GM23338 (cell line): ENCODE data around the gene UCK1.
A peak's percentile ranks its signal among the peaks of the same experiment; 100 is the strongest.

Source experiments
- CREB1 ChIP-seq: fragments of 250-450 bp; sonication (Bioruptor Pico); IDR thresholded peaks from 2 replicates; pipeline ENCODE4 v1.5.0; 2020; ENCODE audit warnings: low read depth, mild to moderate bottlenecking, moderate library complexity
- CTCF ChIP-seq, 2 experiments: fragments of 200-600 bp in 1 of 2; sonication (generic) in 1 of 2; conservative IDR thresholded peaks; 2 replicates each; pipeline versions ENCODE4 v1.5.1 to v1.6.1; 2016 to 2017; ENCODE audit warnings: antibody characterized with exemption in 2 of 2, low read depth in 2 of 2, mild to moderate bottlenecking in 2 of 2, moderate library complexity in 1 of 2
- EZH2 ChIP-seq: fragments of 200-600 bp; sonication (generic); IDR thresholded peaks from one replicate; pipeline ENCODE4 v1.8.0; 2017; ENCODE audit warnings: antibody characterized with exemption, mild to moderate bottlenecking, low read depth; ENCODE audit not compliant: unreplicated experiment
- EZH2phosphoT487 ChIP-seq: fragments of 200-600 bp; sonication (generic); IDR thresholded peaks from one replicate; pipeline ENCODE4 v1.8.1; 2018; ENCODE audit warnings: antibody characterized with exemption; ENCODE audit not compliant: unreplicated experiment
- JUNB ChIP-seq: IDR thresholded peaks from one replicate; pipeline ENCODE4 v1.6.1; 2016; ENCODE audit warnings: antibody characterized with exemption; ENCODE audit not compliant: unreplicated experiment
- NANOG ChIP-seq: IDR thresholded peaks from 2 replicates; pipeline ENCODE4 v1.6.1; 2016; ENCODE audit warnings: antibody characterized with exemption, borderline replicate concordance
- POLR2AphosphoS5 ChIP-seq: IDR thresholded peaks from 2 replicates; pipeline ENCODE4 v1.6.1; 2016; ENCODE audit warnings: antibody characterized with exemption, low read depth
- REST ChIP-seq: IDR thresholded peaks from one replicate; pipeline ENCODE4 v1.6.1; 2018; ENCODE audit warnings: antibody characterized with exemption; ENCODE audit not compliant: unreplicated experiment
- ZNF114 ChIP-seq: fragments of 250-450 bp; sonication (Bioruptor Pico); IDR thresholded peaks from 2 replicates; pipeline ENCODE4 v1.5.0; 2020; ENCODE audit warnings: mild to moderate bottlenecking, moderate library complexity
- ZNF331 ChIP-seq: fragments of 250-450 bp; sonication (Bioruptor Pico); IDR thresholded peaks from 2 replicates; pipeline ENCODE4 v1.5.0; 2020; ENCODE audit warnings: low read depth, mild to moderate bottlenecking, moderate library complexity

GRCh38 chr9:131557855-131558548 lies 26.9 kb upstream of the UCK1 start:
- TF ChIP-seq REST (no peak), CTCF (conservative IDR thresholded peaks at IDR 0.05; ENCODE audit: low read depth in 2 of 2) (peak in 1 of 2 experiments; percentile 52; a peak in 3 of 4 replicates), POLR2AphosphoS5 (no peak), JUNB (no peak), EZH2 (no peak), EZH2phosphoT487 (no peak), CREB1 (no peak), NANOG (no peak), ZNF114 (no peak), ZNF331 (CRISPR knock-in tag) (no peak)
